Left kidney (tissue), 2 donors: ENCODE data around the gene PLCL2. TPM values are rescaled to one million over a fixed set of nuclear protein-coding genes. Genes with fewer than 3 reads are reported as not detected.

Experiments used
- DNase-seq: peaks from one replicate; pipeline ENCODE4 v3.0.0-alpha.2; 2013
- polyA plus RNA-seq: library from polyadenylated mRNA; unstranded; fragments of 120-200 nt; gene quantifications from one replicate; pipeline ENCODE4 v1.2.1, GENCODE V29; 2013; ENCODE audit not compliant: insufficient read length

The PLCL2 gene
- polyA plus RNA-seq, 1 donor = 16.4 TPM

- no peak for DNase-seq
Measured at GRCh38 chr3:17044855-17045254, 160.1 kb downstream of the PLCL2 start.

GRCh38 chr3:17045705-17046104 is 160.9 kb downstream of the PLCL2 start:
- no peak for DNase-seq

- DNase-seq = no peak
Measured at GRCh38 chr3:17046623-17047022, 161.9 kb downstream of the PLCL2 start.

- DNase-seq = no peak
Measured at GRCh38 chr3:17047162-17047561, 162.4 kb downstream of the PLCL2 start.

GRCh38 chr3:17047894-17048293 is 163.1 kb downstream of the PLCL2 start:
- no peak for DNase-seq

- DNase-seq = no peak
Measured at GRCh38 chr3:17050071-17050470, 165.3 kb downstream of the PLCL2 start.

GRCh38 chr3:17050506-17050905 is 165.8 kb downstream of the PLCL2 start:
- no peak for DNase-seq

- no peak for DNase-seq
Measured at GRCh38 chr3:17052363-17052762, 167.6 kb downstream of the PLCL2 start.

GRCh38 chr3:17054301-17054981 is 169.7 kb downstream of the PLCL2 start:
- DNase-seq = no peak

GRCh38 chr3:17054982-17055343 is 170.2 kb downstream of the PLCL2 start:
- no peak for DNase-seq

GRCh38 chr3:17055374-17056276 is 170.9 kb downstream of the PLCL2 start:
- no peak for DNase-seq

GRCh38 chr3:17057321-17057720 is 172.6 kb downstream of the PLCL2 start:
- no peak for DNase-seq

GRCh38 chr3:17059989-17060550 is 175.3 kb downstream of the PLCL2 start:
- no peak for DNase-seq

GRCh38 chr3:17061005-17061404 is 176.2 kb downstream of the PLCL2 start:
- no peak for DNase-seq

- DNase-seq = no peak
Measured at GRCh38 chr3:17062736-17063135, 178.0 kb downstream of the PLCL2 start.

- peak; percentile 32 for DNase-seq
Measured at GRCh38 chr3:17063596-17063995, 178.8 kb downstream of the PLCL2 start.

GRCh38 chr3:17065315-17065714 is 180.6 kb downstream of the PLCL2 start:
- DNase-seq = no peak

- no peak for DNase-seq
Measured at GRCh38 chr3:17065881-17066280, 181.1 kb downstream of the PLCL2 start.

- DNase-seq = no peak
Measured at GRCh38 chr3:17069754-17070153, 185.0 kb downstream of the PLCL2 start.

GRCh38 chr3:17070161-17070959 is 185.6 kb downstream of the PLCL2 start:
- DNase-seq = no peak

- no peak for DNase-seq
Measured at GRCh38 chr3:17074559-17074958, 189.8 kb downstream of the PLCL2 start.

GRCh38 chr3:17075358-17075757 is 190.6 kb downstream of the PLCL2 start:
- DNase-seq = no peak
